ENCODE data around the gene TAF10. TPM values are rescaled to one million over a fixed set of nuclear protein-coding genes. Genes with fewer than 3 reads are reported as not detected.
A peak's percentile ranks its signal among the peaks of the same experiment; 100 is the strongest.

Gene TAF10
- total and polyA plus RNA-seq, 2 of the 13 experiments (the other 11 are each of a cell fraction or from before 2014, with no cell fraction given) = 71.3 to 134 TPM

GRCh38 chr11:6606471-6607189 is 5.4 kb downstream of the TAF10 start (continued):
- TF ChIP-seq EZH2 (conservative IDR thresholded peaks at IDR 0.05; ENCODE audit: low read depth, low read length) = no peak
- no peak for TF ChIP-seq DMAP1 (CRISPR knock-in tag; IDR thresholded peaks at IDR 0.05)
- 0 out of 2 replicates have a peak, but pooled peaks have one; percentile 32 for TF ChIP-seq ARID5B (CRISPR knock-in tag; IDR thresholded peaks at IDR 0.05)
- TF ChIP-seq GTF3A (CRISPR knock-in tag; conservative IDR thresholded peaks at IDR 0.05) = no peak
- TF ChIP-seq ELF4 (CRISPR knock-in tag; IDR thresholded peaks at IDR 0.05; ENCODE audit: borderline replicate concordance) = no peak
- TF ChIP-seq ZNF709 (CRISPR knock-in tag; IDR thresholded peaks at IDR 0.05) = no peak
- TF ChIP-seq TAF15 (IDR thresholded peaks at IDR 0.05; ENCODE audit: low read depth, low read length, poor library complexity, severe bottlenecking) = no peak
- TF ChIP-seq HMGXB4 (CRISPR knock-in tag; IDR thresholded peaks at IDR 0.05; ENCODE audit: borderline replicate concordance in 1 of 2, low read depth in 1 of 2) = 0 out of 4 replicates have a peak, but pooled peaks have one; percentile 21 to 33
- TF ChIP-seq ZNF44 (CRISPR knock-in tag; IDR thresholded peaks at IDR 0.05) = no peak
- TF ChIP-seq ATF1 (CRISPR knock-in tag; IDR thresholded peaks at IDR 0.05) = no peak
- no peak for TF ChIP-seq ZBTB34 (CRISPR knock-in tag; IDR thresholded peaks at IDR 0.05)
- no peak for TF ChIP-seq TBX2 (CRISPR knock-in tag; IDR thresholded peaks at IDR 0.05; ENCODE audit: borderline replicate concordance)
- TF ChIP-seq ZNF614 (CRISPR knock-in tag; IDR thresholded peaks at IDR 0.05; ENCODE audit: borderline replicate concordance) = no peak
- TF ChIP-seq TCF7L2 (IDR thresholded peaks at IDR 0.05; ENCODE audit: low read depth, low read length) = no peak
- peak; percentile 63 for TF ChIP-seq ATF7 (IDR thresholded peaks at IDR 0.05)
- peak; percentile 96 for TF ChIP-seq ATF7 (CRISPR knock-in tag; IDR thresholded peaks at IDR 0.05)
- TF ChIP-seq HNF1B (CRISPR knock-in tag; IDR thresholded peaks at IDR 0.05) = peak; percentile 97
- no peak for TF ChIP-seq MTA3 (CRISPR knock-in tag; IDR thresholded peaks at IDR 0.05)
- no peak for TF ChIP-seq ZKSCAN1 (IDR thresholded peaks at IDR 0.05; ENCODE audit: low read length)
- no peak for TF ChIP-seq ZNF382 (CRISPR knock-in tag; IDR thresholded peaks at IDR 0.05; ENCODE audit: borderline replicate concordance)

Data from HepG2 (cell line).